Measurements from ENCODE around the gene DCAF4L1. TPM values are rescaled to one million over a fixed set of nuclear protein-coding genes. Genes with fewer than 3 reads are reported as not detected.

DCAF4L1 gene, protein sequence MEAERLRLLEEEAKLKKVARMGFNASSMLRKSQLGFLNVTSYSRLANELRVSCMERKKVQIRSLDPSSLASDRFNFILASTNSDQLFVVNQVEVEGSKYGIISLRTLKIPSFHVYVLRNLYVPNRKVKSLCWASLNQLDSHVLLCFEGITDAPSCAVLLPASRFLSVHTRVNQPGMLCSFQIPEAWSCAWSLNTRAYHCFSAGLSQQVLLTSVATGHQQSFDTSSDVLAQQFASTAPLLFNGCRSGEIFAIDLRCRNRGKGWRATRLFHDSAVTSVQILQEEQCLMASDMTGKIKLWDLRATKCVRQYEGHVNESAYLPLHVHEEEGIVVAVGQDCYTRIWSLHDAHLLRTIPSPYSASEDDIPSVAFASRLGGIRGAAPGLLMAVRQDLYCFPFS
- 0.08 to 0.14 TPM (median 0.09 TPM) in 5 replicates for total RNA-seq (2022; extraction: Qiagen RNA extraction)

DNA sequence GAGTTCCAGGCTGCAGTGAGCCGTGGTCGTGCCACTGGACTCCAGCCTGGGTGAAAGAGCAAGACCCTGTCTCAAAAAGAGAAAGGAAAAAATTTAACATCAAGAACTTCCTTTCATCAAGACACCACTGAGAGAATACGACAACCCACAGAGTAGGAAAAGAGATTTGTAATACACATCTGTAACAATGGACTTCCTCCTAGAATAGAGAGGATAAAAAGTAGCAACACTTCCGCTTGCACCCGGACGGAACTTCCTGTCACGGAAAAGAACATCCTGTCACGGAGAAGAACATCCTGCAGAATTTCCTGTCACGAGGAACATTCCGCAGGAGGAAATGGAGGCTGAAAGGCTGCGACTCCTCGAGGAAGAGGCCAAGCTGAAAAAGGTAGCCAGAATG, at the start of gene DCAF4L1:
Gene DCAF4L1, plus strand, starts transcription at position 301 of the 400 bp plus-strand sequence. Its CDS starts 37 bp downstream, at position 338.

DNA sequence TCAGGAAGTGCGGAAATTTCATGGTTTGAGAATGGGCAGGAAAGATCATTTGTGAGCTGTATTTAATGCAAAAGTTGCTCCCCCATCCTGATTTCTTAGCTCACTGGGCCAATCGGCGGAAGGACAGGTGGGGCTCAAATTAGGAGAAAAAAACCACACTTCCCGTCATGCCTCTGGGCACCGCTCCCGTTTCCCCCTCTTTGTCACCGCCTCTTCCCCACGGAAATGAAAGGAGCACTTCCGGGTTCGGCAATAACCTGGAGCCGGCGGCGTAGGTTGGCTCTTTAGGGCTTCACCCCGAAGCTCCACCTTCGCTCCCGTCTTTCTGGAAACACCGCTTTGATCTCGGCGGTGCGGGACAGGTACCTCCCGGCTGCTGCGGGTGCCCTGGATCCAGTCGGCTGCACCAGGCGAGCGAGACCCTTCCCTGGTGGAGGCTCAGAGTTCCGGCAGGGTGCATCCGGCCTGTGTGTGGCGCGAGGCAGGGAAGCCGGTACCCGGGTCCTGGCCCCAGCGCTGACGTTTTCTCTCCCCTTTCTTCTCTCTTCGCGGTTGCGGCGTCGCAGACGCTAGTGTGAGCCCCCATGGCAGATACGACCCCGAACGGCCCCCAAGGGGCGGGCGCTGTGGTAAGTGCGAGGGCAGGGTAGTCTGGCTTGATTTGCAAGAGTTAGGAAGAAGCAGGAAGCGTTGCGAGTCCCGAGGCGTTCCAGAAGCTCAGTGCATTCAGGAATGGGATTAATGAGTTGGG, 46.5 kb upstream of the DCAF4L1 start, which contains the start of gene TMEM33:
Gene TMEM33, plus strand, starts transcription at position 529 of the 751 bp plus-strand sequence. Its CDS starts 56 bp downstream, at position 585.

DNA sequence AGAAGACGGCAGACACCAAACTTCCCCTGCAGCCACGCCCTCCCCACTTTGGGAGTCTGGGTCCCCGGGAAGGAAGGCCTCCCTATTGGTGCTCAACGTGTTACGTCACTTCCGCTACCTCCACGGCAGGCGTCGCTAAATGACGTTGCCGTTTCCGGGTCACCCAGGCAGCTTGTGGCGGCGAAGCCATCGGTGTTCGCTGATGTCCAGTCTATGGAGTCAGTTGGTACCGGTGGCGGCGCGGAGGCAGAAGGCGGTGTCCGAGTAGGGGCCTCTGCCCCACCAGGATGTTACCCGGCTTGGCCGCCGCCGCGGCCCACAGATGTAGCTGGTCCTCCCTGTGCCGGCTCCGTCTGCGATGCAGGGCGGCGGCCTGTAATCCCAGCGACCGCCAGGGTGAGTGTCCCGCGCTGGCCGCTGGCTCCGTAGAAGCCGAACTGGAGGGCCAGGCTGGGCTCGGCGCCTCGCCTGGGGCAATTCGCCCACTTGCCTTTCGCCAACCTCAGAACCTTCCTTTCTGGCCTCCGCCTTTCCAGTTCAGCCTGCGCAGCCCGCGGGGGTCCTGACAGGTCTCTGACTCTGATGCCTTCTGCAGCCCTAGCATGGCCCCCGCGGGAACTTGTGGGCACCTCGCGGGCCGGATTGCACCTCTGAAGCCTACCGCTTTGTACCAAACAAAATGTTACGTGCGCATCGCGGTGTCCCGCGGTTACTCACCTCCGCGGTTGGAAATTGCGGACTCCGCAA, 9.0 kb downstream of the DCAF4L1 start, which contains the start of gene SLC30A9:
Gene SLC30A9, plus strand, starts transcription at position 166 of the 747 bp plus-strand sequence. Its CDS starts 122 bp downstream, at position 288.

Other genes starting within 250 kb of the DCAF4L1 start
- 0.02 to 0.03 TPM in 2 of 5 replicates, not detected in the others for gene PHOX2B, start 233.0 kb upstream of the DCAF4L1 start, total RNA-seq (2022; extraction: Qiagen RNA extraction)
- 37.1 to 46.4 TPM (median 43.9 TPM) in 5 replicates for gene TMEM33, start 46.3 kb upstream of the DCAF4L1 start, total RNA-seq (2022; extraction: Qiagen RNA extraction)
- 23.8 to 38.1 TPM (median 26.9 TPM) in 5 replicates for gene SLC30A9, start 8.8 kb downstream of the DCAF4L1 start, total RNA-seq (2022; extraction: Qiagen RNA extraction)
- 0.01 to 0.05 TPM (median 0.03 TPM) in 4 of 5 replicates, not detected in the other for gene BEND4, start 170.9 kb downstream of the DCAF4L1 start, total RNA-seq (2022; extraction: Qiagen RNA extraction)